B cell (primary cell): ENCODE measurements around the gene HMHB1. TPM values are rescaled to one million over a fixed set of nuclear protein-coding genes. Genes with fewer than 3 reads are reported as not detected.

Experiments used
- ATAC-seq: fragments of 200-7000 bp; cut with Tn5 transposase; one replicate; pipeline ENCODE4 v1.10.0; 2021; ENCODE audit warnings: low read depth, mild to moderate bottlenecking, moderate number of reproducible peaks, moderate library complexity
- CTCF ChIA-PET: fragments of 350-600 bp; sonication (Branson Sonifier 250); formaldehyde crosslinking; loops from one replicate; lab custom pipeline; 2021; ENCODE audit warnings: antibody characterized with exemption, inconsistent platforms; lab: Charles Lee
- POLR2A ChIA-PET: fragments of 350-600 bp; sonication (Branson Sonifier 250); formaldehyde crosslinking; loops from one replicate; lab custom pipeline; 2021; ENCODE audit warnings: antibody characterized with exemption; lab: Charles Lee
- DNase-seq: peaks from one replicate; pipeline ENCODE4 v3.0.0; 2013
- H2AFZ ChIP-seq: 2 replicates; pipeline ENCODE4 v1.6.1; 2012; ENCODE audit warnings: mild to moderate bottlenecking, low read depth, low read length; ENCODE audit not compliant: insufficient read depth, poor library complexity, severe bottlenecking
- H3K27ac ChIP-seq, 2 donors: 1 replicate in 1 of 2; 2 replicates in 1 of 2; pipeline ENCODE4 v1.5.1; 2012 to 2013; ENCODE audit warnings: low read length in 2 of 2, mild to moderate bottlenecking in 2 of 2, moderate library complexity in 1 of 2
- H3K27me3 ChIP-seq, 4 experiments: fragments of 200-600 bp in 1 of 4; sonication (generic) in 1 of 4; replicated peaks in 1 of 4; 1 replicate in 2 of 4; 2 replicates in 2 of 4; pipeline versions ENCODE4 v1.6.1 to v1.7.0; 2013 to 2016; ENCODE audit warnings: low read length in 3 of 4, mild to moderate bottlenecking in 2 of 4, mixed read lengths in 1 of 4, moderate library complexity in 1 of 4; ENCODE audit not compliant: insufficient read depth in 4 of 4, control insufficient read depth in 3 of 4; ENCODE audit errors: control extremely low read depth in 1 of 4
- H3K36me3 ChIP-seq, 2 experiments: replicated peaks in 1 of 2; 1 replicate in 1 of 2; 2 replicates in 1 of 2; pipeline versions ENCODE4 v1.6.1 to v1.7.1; 2013; ENCODE audit warnings: low read length in 1 of 2; ENCODE audit not compliant: insufficient read depth in 2 of 2, control insufficient read depth in 1 of 2; ENCODE audit errors: control extremely low read depth in 1 of 2, extremely low read depth in 1 of 2
- H3K4me1 ChIP-seq, 2 donors: fragments of 200-600 bp in 1 of 2; sonication (generic) in 1 of 2; 1 replicate in 1 of 2; 2 replicates in 1 of 2; pipeline versions ENCODE4 v1.5.1 to v1.6.1; 2013 to 2017; ENCODE audit warnings: low read length in 2 of 2; ENCODE audit not compliant: control insufficient read depth in 2 of 2, insufficient read depth in 2 of 2
- H3K4me2 ChIP-seq: replicated peaks from 2 replicates; pipeline ENCODE3; 2012; ENCODE audit warnings: mild to moderate bottlenecking, low read depth, low read length; ENCODE audit not compliant: poor library complexity, severe bottlenecking
- H3K4me3 ChIP-seq, 5 experiments: fragments of 200-600 bp in 1 of 5; sonication (generic) in 1 of 5; 1 replicate in 3 of 5; 2 replicates in 2 of 5; pipeline versions ENCODE4 v1.5.1 to v1.7.0; 2011 to 2016; ENCODE audit warnings: low read length in 4 of 5, mild to moderate bottlenecking in 4 of 5, low read depth in 2 of 5, control low read depth in 1 of 5, moderate library complexity in 1 of 5; ENCODE audit not compliant: insufficient read depth in 1 of 5; ENCODE audit errors: control extremely low read depth in 1 of 5, extremely low read depth in 1 of 5
- H3K79me2 ChIP-seq: fragments of 200-600 bp; sonication (generic); one replicate; pipeline ENCODE4 v1.6.0; 2016; ENCODE audit warnings: low read length; ENCODE audit not compliant: control insufficient read depth, insufficient read depth
- H3K9ac ChIP-seq: fragments of 200-600 bp; sonication (generic); 2 replicates; pipeline ENCODE4 v1.6.1; 2017; ENCODE audit warnings: mild to moderate bottlenecking, low read length, moderate library complexity
- H3K9me3 ChIP-seq, 3 donors: one replicate each; pipeline versions ENCODE4 v1.6.1 to v1.7.1; 2013; ENCODE audit warnings: low read length in 2 of 3; ENCODE audit not compliant: control insufficient read depth in 2 of 3, insufficient read depth in 1 of 3; ENCODE audit errors: control extremely low read depth in 1 of 3
- H4K20me1 ChIP-seq: 2 replicates; pipeline ENCODE4 v1.6.0; 2012; ENCODE audit warnings: mild to moderate bottlenecking, low read length; ENCODE audit not compliant: insufficient read depth, control insufficient read depth, poor library complexity, severe bottlenecking
- H3K27ac Mint-ChIP-seq: one replicate; pipeline ENCODE4 v1.8.0; 2021; ENCODE audit warnings: mixed read lengths
- H3K27me3 Mint-ChIP-seq: one replicate; pipeline ENCODE4 v1.8.0; 2021; ENCODE audit warnings: mixed read lengths
- H3K4me1 Mint-ChIP-seq: one replicate; pipeline ENCODE4 v1.8.0; 2021; ENCODE audit warnings: mixed read lengths
- H3K4me3 Mint-ChIP-seq: one replicate; pipeline ENCODE4 v1.8.0; 2021; ENCODE audit warnings: mixed read lengths
- H3K9me3 Mint-ChIP-seq: one replicate; pipeline ENCODE4 v1.8.0; 2022; ENCODE audit warnings: mixed read lengths; ENCODE audit not compliant: insufficient read depth
- CTCF ChIP-seq: fragments of 200-600 bp; IDR thresholded peaks from one replicate; pipeline ENCODE4 v1.8.0; 2022; ENCODE audit warnings: antibody characterized with exemption, mild to moderate bottlenecking
- EZH2 ChIP-seq: IDR thresholded peaks from 2 replicates; pipeline ENCODE4 v1.6.1; 2012; ENCODE audit warnings: borderline replicate concordance, low read depth, mild to moderate bottlenecking, moderate library complexity, low read length; ENCODE audit not compliant: insufficient read depth, poor library complexity, severe bottlenecking
- WGBS: methylation state at CpG from one replicate; pipeline ENCODE4 v1.1.5; 2013; ENCODE audit warnings: missing lambda C conversion rate; ENCODE audit not compliant: insufficient coverage; 5-methylcytosine and 5-hydroxymethylcytosine counted together
- intact Hi-C: fragments of 100-400 bp; cut with micrococcal nuclease; formaldehyde crosslinking; loops from one replicate; pipeline ENCODE4 v1.10.0; 2022
- polyA plus RNA-seq: library from polyadenylated mRNA; depleted of rRNA; stranded (reverse); fragments of >200 nt; gene quantifications from 2 replicates; pipeline ENCODE4 v1.2.3, GENCODE V29; 2012
- total RNA-seq, 2 donors: library from RNA; stranded (reverse); fragments of 120-200 nt in 1 of 2; gene quantifications; 1 replicate in 1 of 2; 2 replicates in 1 of 2; pipeline versions ENCODE4 v1.2.3 to v1.2.4, GENCODE V29; 2013 to 2022

The HMHB1 gene
- total and polyA plus RNA-seq, 2 donors (not counting 1 experiment from before 2014, with no cell fraction given): not detected

GRCh38 chr5:143790457-143791112, 21.4 kb upstream of the HMHB1 start:
- POLR2A ChIA-PET: no interaction called here
- peaks cover 19% of the 10 kb centered on the region for H3K4me1 Mint-ChIP-seq

More at GRCh38 chr5:143790457-143791112, 21.4 kb upstream of the HMHB1 start:
- Histone ChIP-seq H3K4me3 (no peak overlapping the region), H3K4me2 (no peak overlapping the region), H2AFZ (peak overlapping the region; percentile 63), H3K27me3 (no peaks in the 10 kb centered on the region), H3K79me2 (no peaks in the 10 kb centered on the region), H3K27ac (no peak overlapping the region), H3K36me3 (no peaks in the 10 kb centered on the region), H3K9me3 (no peaks in the 10 kb centered on the region), H3K4me1 (peaks cover 14% of the 10 kb centered on the region in 2 donors), H4K20me1 (no peaks in the 10 kb centered on the region), H3K9ac (no peak overlapping the region)
- Mint-ChIP-seq H3K27ac (no peak overlapping the region), H3K4me3 (no peak overlapping the region), H3K9me3 (no peaks in the 10 kb centered on the region), H3K27me3 (no peaks in the 10 kb centered on the region)
- no peak for ATAC-seq
- no peak for DNase-seq
- TF ChIP-seq CTCF: no peak
- no peak for TF ChIP-seq EZH2
- CTCF ChIA-PET: interaction anchor here (1.1 kb wide), 1 partner anchor 902 kb away, joined by 3 read pairs; no protein-coding TSS in a partner anchor
- intact Hi-C loops: no loop called here
- WGBS: no CpG with 5 or more reads among the region's 2 CpGs
